ENCODE data around the gene TMA7. TPM values are rescaled to one million over a fixed set of nuclear protein-coding genes. Genes with fewer than 3 reads are reported as not detected.

Gene TMA7
- total and polyA plus RNA-seq, 12 donors, result 140 to 1,063 (median 196) TPM

DNA sequence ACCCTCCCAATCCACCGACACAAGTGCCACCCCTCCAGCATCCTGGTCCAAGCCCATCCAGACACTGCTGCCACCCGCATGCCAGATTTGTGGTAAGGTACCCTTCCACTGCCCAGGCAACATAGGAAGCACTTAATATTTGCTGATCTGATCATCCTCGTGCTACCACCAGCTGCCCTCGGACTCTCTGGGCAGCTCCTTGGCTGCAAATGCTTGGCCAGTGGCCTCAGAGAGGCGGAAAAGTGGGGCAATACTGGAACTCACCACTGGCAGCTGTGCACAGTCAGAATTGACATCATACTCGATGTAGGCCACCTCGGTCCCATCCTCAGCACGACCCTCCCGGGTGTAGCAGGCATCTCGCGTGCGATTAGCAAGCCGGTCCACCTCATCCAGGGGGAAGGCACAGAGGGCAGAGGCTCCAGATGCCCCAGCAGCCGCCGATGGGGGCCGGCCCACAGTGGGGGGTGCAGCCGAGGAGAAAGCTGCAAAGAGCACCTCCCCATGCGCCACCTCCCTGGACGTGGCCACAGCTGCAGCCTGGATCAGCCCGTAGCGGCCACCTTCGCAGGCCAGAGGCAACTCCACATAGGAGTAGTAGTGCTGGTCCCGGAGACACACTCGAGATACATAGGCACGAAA is 16.7 kb upstream of the TMA7 start:
- peaks cover 0 to 12% (median 0%) of the 10 kb centered on the region in 9 donors for H3K36me3 ChIP-seq
- H3K4me3 ChIP-seq, result no peak overlapping the region
- no peak overlapping the region for H3K27ac ChIP-seq
- peaks cover 0 to 2% (median 0%) of the 10 kb centered on the region in 7 donors for H3K27me3 ChIP-seq
- H3K4me1 ChIP-seq, result peaks cover 24 to 53% (median 41%) of the 10 kb centered on the region in 9 donors
- intact Hi-C loops (cut with DNase I), result no loop called here
- TF ChIP-seq, protein P1, sequence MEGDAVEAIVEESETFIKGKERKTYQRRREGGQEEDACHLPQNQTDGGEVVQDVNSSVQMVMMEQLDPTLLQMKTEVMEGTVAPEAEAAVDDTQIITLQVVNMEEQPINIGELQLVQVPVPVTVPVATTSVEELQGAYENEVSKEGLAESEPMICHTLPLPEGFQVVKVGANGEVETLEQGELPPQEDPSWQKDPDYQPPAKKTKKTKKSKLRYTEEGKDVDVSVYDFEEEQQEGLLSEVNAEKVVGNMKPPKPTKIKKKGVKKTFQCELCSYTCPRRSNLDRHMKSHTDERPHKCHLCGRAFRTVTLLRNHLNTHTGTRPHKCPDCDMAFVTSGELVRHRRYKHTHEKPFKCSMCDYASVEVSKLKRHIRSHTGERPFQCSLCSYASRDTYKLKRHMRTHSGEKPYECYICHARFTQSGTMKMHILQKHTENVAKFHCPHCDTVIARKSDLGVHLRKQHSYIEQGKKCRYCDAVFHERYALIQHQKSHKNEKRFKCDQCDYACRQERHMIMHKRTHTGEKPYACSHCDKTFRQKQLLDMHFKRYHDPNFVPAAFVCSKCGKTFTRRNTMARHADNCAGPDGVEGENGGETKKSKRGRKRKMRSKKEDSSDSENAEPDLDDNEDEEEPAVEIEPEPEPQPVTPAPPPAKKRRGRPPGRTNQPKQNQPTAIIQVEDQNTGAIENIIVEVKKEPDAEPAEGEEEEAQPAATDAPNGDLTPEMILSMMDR (IDR thresholded peaks at IDR 0.05), result no peak
- H3K9me3 ChIP-seq, result no peaks in the 10 kb centered on the region
- DNase-seq, result no peak
- no peak for ATAC-seq
- WGBS, 2 donors, result 87 to 88% methylated on average over 25 of the region's 25 CpGs

DNA sequence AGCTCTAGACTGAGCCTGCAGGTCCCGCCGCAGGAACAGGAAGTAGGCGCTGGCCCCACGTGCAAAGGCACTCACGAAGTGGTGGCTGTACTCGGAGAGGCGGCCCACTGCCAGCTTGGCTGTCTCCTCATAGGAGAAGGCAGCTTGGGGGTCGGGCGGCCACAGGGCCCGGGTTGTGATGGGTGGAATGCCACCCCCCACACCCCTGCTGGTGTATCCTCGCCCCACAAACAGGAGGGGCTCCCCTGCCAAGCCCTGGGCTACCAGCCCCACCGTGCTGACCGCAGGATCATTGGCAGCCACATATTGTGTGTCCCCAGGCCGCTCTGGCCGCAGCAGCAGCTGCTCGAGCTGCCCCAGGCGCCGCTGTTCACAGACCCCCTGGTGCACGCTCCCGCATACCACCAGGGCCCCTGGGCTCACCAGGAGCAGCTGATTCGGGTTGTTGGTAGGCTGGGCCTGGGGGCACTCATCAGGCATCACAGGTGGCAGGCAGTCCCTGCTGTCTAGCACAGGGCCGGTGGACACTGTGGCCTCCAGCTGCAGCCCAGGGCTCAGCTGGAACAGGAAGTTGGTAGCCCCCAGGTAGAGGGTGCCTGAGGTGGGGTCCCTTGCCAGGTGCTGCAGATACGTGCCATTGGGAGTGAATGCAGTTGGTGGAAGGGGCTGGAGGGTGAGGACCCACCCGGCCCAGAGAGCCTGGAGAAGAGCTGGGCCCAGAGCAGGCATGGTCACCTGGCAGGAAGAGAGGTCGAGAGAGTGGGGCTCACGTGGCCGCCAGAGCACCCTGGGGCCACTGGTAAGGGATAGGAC is 16.0 kb upstream of the TMA7 start:
- DNase-seq, result no peak
- Histone ChIP-seq H3K9me3 (no peaks in the 10 kb centered on the region), H3K4me1 (peaks cover 24 to 58% (median 45%) of the 10 kb centered on the region in 9 donors), H3K27me3 (peaks cover 0 to 10% (median 0%) of the 10 kb centered on the region in 7 donors), H3K27ac (peak overlapping the region in 5 of 10 donors; percentile 30 to 92 (median 90)), H3K36me3 (peaks cover 0 to 5% (median 0%) of the 10 kb centered on the region in 9 donors), H3K4me3 (no peak overlapping the region)
- no peak for ATAC-seq
- intact Hi-C loops (cut with DNase I), result no loop called here
- 85 to 89% methylated on average over 27 of the region's 27 CpGs for WGBS, 2 donors
- TF ChIP-seq, protein P1 (IDR thresholded peaks at IDR 0.05), result no peak

DNA sequence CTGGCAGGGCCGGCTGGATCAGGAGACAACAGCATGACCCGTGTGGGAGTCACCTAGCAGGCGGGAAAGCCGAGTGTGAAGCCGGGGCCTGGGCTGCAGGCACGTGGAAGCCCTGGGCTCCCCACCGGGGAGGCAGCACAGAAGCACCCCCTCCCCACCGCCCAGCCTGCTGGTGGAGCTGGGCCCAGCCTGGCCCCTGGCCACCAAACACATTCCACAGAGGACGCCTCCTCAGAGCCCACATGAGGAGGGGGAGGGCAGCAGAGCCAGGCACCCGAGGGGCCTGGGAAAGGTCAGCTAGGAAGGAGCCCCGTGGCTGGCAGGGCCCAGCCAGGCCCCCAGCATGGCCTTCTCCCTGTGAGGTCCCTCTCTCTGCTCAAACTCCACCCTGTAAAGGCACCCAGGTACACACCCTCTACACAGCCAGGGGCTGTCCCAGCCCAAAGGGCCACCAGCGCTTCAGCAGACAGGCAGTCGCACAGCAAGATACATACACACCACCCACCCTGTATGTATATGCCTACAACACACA is 14.7 kb upstream of the TMA7 start:
- peaks cover 0 to 10% (median 0%) of the 10 kb centered on the region in 7 donors for H3K27me3 ChIP-seq
- intact Hi-C loops (cut with DNase I), result no loop called here
- WGBS, 2 donors, result 40 to 51% methylated on average over 13 of the region's 13 CpGs
- H3K27ac ChIP-seq, result peak overlapping the region; percentile 2 to 93 (median 90)
- DNase-seq (peak; percentile 31 to 54), ATAC-seq (peak in 7 of 8 donors; percentile 21 to 59 (median 47))
- TF ChIP-seq, protein P1 (IDR thresholded peaks at IDR 0.05), result no peak
- H3K36me3 ChIP-seq, result no peaks in the 10 kb centered on the region
- H3K4me3 ChIP-seq, result no peak overlapping the region
- peaks cover 29 to 66% (median 53%) of the 10 kb centered on the region in 9 donors for H3K4me1 ChIP-seq
- H3K9me3 ChIP-seq, result no peaks in the 10 kb centered on the region

DNA sequence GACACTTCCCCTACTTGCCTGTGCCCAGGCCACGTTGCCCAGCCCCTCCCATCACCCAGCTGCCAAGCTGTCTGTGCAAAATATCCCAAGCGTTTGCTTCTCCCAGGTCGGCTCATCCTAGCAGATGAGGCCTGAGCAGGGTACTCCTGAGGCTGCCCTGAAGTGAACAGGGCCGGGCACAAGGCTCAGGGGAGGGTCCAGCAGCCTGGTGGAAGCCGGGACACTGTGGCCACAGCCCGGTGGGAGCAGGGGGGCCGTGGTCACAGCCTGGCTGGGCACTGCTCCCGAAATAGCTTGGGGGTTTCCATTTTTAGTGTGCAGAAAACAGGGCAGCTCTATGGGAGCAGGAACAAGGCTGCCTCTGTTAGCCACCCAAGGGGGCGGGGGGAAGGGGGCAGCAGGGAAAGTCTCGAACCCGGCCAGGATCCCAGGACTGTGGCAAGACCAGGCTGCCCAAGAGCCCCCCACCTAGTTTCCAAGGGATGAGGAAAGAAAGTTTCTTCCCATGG is 13.6 kb upstream of the TMA7 start:
- ATAC-seq, result peak; percentile 31 to 85 (median 66)

More for the DNA sequence above, 13.6 kb upstream of the TMA7 start:
- Histone ChIP-seq H3K27me3 (peaks cover 0 to 10% (median 0%) of the 10 kb centered on the region in 7 donors), H3K4me1 (peaks cover 29 to 67% (median 53%) of the 10 kb centered on the region in 9 donors), H3K4me3 (peak overlapping the region in 4 of 10 donors; percentile 5 to 15 (median 12)), H3K27ac (peak overlapping the region; percentile 75 to 93 (median 90)), H3K9me3 (no peaks in the 10 kb centered on the region), H3K36me3 (no peaks in the 10 kb centered on the region)
- intact Hi-C loops (cut with DNase I), result no loop called here
- TF ChIP-seq, protein P1 (IDR thresholded peaks at IDR 0.05), result no peak
- WGBS, 2 donors, result 38 to 47% methylated on average over 11 of the region's 11 CpGs
- DNase-seq, result peak; percentile 53 to 56

Measured in heart right ventricle (tissue), 16 donors.